Measurements from ENCODE around the gene EFCAB11. TPM values are rescaled to one million over a fixed set of nuclear protein-coding genes. Genes with fewer than 3 reads are reported as not detected.

EFCAB11 gene
- total and polyA plus RNA-seq, 2 donors (not counting 3 experiments of a cell fraction or from before 2014, with no cell fraction given) = 2.8 to 6.3 TPM

DNA sequence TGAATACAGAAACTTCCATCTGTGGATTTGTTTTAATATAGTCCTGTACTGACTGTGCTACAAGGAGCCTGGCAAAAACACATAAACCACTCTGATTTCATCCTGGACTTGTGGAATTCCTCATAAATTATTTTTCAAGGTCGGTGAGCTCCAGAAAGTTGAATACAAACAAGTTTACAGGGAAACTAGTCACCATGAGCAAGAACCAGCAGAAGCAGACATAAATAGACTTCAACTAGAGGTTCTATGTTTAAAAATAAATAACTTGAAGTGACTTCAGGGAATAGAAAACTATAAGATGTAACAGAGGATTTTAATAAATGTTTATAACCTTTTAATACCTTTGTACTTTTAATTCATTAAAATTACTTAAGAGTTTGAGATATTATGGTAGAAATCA, 63.5 kb downstream of the EFCAB11 start:
- H3K4me2 ChIP-seq (ENCODE audit: insufficient read depth, low read length) = no peak overlapping the region
- dilution Hi-C loops (cut with MboI; ENCODE audit: extremely low pct_ligation_motif_present, low sequenced_read_pairs) = no loop called here
- no peaks in the 10 kb centered on the region for H3K9me3 ChIP-seq (replicated peaks; ENCODE audit: control insufficient read depth, insufficient read depth, low read length)
- no peaks in the 10 kb centered on the region for H3K27me3 ChIP-seq (ENCODE audit: control insufficient read depth in 2 of 2, insufficient read depth in 2 of 2, low read length in 2 of 2)
- BruUV-seq (replicated peaks) = no TSS peak
- H4K20me1 ChIP-seq (replicated peaks; ENCODE audit: control insufficient read depth, extremely low read depth, insufficient read depth, low read length) = no peaks in the 10 kb centered on the region
- intact Hi-C loops (cut with micrococcal nuclease) = no loop called here
- no peaks in the 10 kb centered on the region for H3K36me3 ChIP-seq (ENCODE audit: control insufficient read depth in 2 of 2, extremely low read depth in 1 of 2, insufficient read depth in 2 of 2, low read length in 2 of 2)
- no peaks in the 10 kb centered on the region for H3K9me1 ChIP-seq (replicated peaks; ENCODE audit: control insufficient read depth, extremely low read depth, insufficient read depth, low read length)
- no peaks in the 10 kb centered on the region for H3K79me2 ChIP-seq (ENCODE audit: control insufficient read depth, insufficient read depth, low read length)
- POLR2A ChIA-PET = no interaction called here
- H3K4me3 ChIP-seq (replicated peaks in 1 of 3; ENCODE audit: insufficient read depth in 1 of 3, low read depth in 1 of 3, low read length in 3 of 3) = no peak overlapping the region
- H3K27ac ChIP-seq (ENCODE audit: insufficient read depth, low read depth, low read length) = no peak overlapping the region
- no peak for FAIRE-seq
- no peak for TF ChIP-seq FOS (IDR thresholded peaks at IDR 0.05; ENCODE audit: borderline replicate concordance, insufficient read depth, low read length)
- no peak for TF ChIP-seq MYC (IDR thresholded peaks at IDR 0.05; ENCODE audit: low read depth, low read length)
- no peak for TF ChIP-seq GATA2 (IDR thresholded peaks at IDR 0.05; ENCODE audit: insufficient read depth, insufficient read length, low read depth, low read length)
- no peak for TF ChIP-seq EZH2 (IDR thresholded peaks at IDR 0.05; ENCODE audit: borderline replicate concordance, low read depth, low read length, severe bottlenecking)
- no peak overlapping the region for H3K9ac ChIP-seq (replicated peaks; ENCODE audit: extremely low read depth, insufficient read depth, low read length)
- CTCF ChIA-PET = interaction anchor here (0.7 to 2.5 kb wide), 3 partner anchors 9 to 850 kb away, joined by 3 to 10 read pairs (median 4); no protein-coding TSS in a partner anchor
- DNase-seq (ENCODE audit: low read depth, low spot score) = no peak
- H3K4me1 ChIP-seq (ENCODE audit: control insufficient read depth, extremely low read depth, insufficient read depth, low read length) = no peaks in the 10 kb centered on the region
- H2AFZ ChIP-seq (ENCODE audit: low read depth, low read length) = no peak overlapping the region

DNA sequence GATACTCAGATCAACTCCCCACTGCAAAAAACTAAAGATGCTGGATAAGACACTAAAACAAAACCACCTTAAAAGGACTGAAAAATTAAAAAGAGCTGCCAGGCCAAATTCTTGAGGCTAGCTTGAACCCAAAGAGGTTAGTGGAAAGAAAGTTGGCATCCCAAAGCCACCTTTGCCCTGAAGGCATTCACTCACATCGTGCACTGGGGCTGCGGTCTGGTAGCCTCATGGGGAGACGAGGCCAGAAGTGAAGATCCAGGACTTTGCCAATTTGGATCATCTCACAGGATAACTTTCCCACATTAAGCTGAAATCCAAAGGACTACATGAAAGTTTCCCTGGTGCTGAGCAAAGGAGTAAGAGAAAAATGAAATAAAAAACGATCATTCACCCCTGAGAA, 63.9 kb downstream of the EFCAB11 start:
- H3K9me1 ChIP-seq (replicated peaks; ENCODE audit: control insufficient read depth, extremely low read depth, insufficient read depth, low read length) = no peaks in the 10 kb centered on the region
- no peak overlapping the region for H2AFZ ChIP-seq (ENCODE audit: low read depth, low read length)
- no peak overlapping the region for H3K27ac ChIP-seq (ENCODE audit: insufficient read depth, low read depth, low read length)
- DNase-seq (ENCODE audit: low read depth, low spot score) (no peak), FAIRE-seq (peak; percentile 28)
- H3K4me3 ChIP-seq (replicated peaks in 1 of 3; ENCODE audit: insufficient read depth in 1 of 3, low read depth in 1 of 3, low read length in 3 of 3) = no peak overlapping the region
- intact Hi-C loops (cut with micrococcal nuclease) (no loop called here), dilution Hi-C loops (cut with MboI; ENCODE audit: extremely low pct_ligation_motif_present, low sequenced_read_pairs) (no loop called here)
- H3K79me2 ChIP-seq (ENCODE audit: control insufficient read depth, insufficient read depth, low read length) = no peaks in the 10 kb centered on the region
- POLR2A ChIA-PET = no interaction called here
- H3K27me3 ChIP-seq (ENCODE audit: control insufficient read depth in 2 of 2, insufficient read depth in 2 of 2, low read length in 2 of 2) = no peaks in the 10 kb centered on the region
- no peaks in the 10 kb centered on the region for H3K9me3 ChIP-seq (replicated peaks; ENCODE audit: control insufficient read depth, insufficient read depth, low read length)
- TF ChIP-seq FOS (IDR thresholded peaks at IDR 0.05; ENCODE audit: borderline replicate concordance, insufficient read depth, low read length) = no peak
- no TSS peak for BruUV-seq (replicated peaks)
- H3K4me2 ChIP-seq (ENCODE audit: insufficient read depth, low read length) = no peak overlapping the region
- no peaks in the 10 kb centered on the region for H3K4me1 ChIP-seq (ENCODE audit: control insufficient read depth, extremely low read depth, insufficient read depth, low read length)
- H4K20me1 ChIP-seq (replicated peaks; ENCODE audit: control insufficient read depth, extremely low read depth, insufficient read depth, low read length) = no peaks in the 10 kb centered on the region
- H3K36me3 ChIP-seq (ENCODE audit: control insufficient read depth in 2 of 2, extremely low read depth in 1 of 2, insufficient read depth in 2 of 2, low read length in 2 of 2) = no peaks in the 10 kb centered on the region
- CTCF ChIA-PET = interaction anchor here (0.7 to 2.5 kb wide), 4 partner anchors 8 to 850 kb away, joined by 3 to 10 read pairs (median 4); no protein-coding TSS in a partner anchor
- no peak overlapping the region for H3K9ac ChIP-seq (replicated peaks; ENCODE audit: extremely low read depth, insufficient read depth, low read length)

Measured in endothelial cell of umbilical vein (primary cell).